ENCODE measurements around the gene NELFCD. TPM values are rescaled to one million over a fixed set of nuclear protein-coding genes. Genes with fewer than 3 reads are reported as not detected.
A peak's percentile ranks its signal among the peaks of the same experiment; 100 is the strongest.

Gene NELFCD
- total RNA-seq, 4 donors from 2014 or later, result 43.7 to 68.1 (median 55.1) TPM

DNA sequence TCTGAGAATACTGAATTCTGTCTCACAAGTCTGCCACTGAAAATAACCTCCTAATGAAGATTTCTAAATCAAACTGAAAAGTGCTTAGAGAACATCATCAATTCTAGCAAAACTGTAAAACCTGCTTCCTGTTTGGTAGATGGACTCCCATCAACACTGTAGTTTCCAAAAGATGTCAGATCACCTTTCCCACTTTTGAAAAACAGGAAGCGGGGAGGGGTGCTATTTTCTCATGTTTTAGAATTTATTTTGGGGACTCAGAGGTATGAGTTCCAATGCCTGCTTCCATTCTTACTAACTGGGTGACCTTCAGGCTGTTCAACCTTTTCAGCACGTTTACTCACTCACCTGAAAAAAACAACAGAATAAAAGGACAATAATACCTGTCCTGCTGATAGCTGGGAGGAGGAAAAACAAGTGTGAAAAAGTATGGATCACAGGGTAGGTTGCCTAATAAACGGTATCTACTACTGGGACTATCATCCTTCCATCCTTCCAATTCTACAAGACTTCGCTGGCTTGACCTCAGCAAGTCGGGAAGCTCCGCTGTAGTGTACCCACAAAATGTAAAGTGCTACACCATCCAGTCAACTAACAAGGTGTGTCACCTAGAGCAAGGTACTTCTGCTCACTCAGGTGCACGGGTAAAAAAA is 50.0 kb downstream of the NELFCD start:
- TF ChIP-seq POLR2AphosphoS5 (IDR thresholded peaks at IDR 0.05) (no peak), POLR2A (IDR thresholded peaks at IDR 0.05) (no peak), EP300 (IDR thresholded peaks at IDR 0.05; ENCODE audit: low read depth) (no peak)
- TF ChIP-seq, protein P1, sequence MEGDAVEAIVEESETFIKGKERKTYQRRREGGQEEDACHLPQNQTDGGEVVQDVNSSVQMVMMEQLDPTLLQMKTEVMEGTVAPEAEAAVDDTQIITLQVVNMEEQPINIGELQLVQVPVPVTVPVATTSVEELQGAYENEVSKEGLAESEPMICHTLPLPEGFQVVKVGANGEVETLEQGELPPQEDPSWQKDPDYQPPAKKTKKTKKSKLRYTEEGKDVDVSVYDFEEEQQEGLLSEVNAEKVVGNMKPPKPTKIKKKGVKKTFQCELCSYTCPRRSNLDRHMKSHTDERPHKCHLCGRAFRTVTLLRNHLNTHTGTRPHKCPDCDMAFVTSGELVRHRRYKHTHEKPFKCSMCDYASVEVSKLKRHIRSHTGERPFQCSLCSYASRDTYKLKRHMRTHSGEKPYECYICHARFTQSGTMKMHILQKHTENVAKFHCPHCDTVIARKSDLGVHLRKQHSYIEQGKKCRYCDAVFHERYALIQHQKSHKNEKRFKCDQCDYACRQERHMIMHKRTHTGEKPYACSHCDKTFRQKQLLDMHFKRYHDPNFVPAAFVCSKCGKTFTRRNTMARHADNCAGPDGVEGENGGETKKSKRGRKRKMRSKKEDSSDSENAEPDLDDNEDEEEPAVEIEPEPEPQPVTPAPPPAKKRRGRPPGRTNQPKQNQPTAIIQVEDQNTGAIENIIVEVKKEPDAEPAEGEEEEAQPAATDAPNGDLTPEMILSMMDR (IDR thresholded peaks at IDR 0.05), result no peak
- peak overlapping the region; percentile 68 to 90 (median 69) for H3K4me3 ChIP-seq
- no peaks in the 10 kb centered on the region for H3K9me3 ChIP-seq
- DNase-seq, result no peak
- 47 to 57% methylated on average over 6 to 7 of the region's 7 CpGs for WGBS, 2 donors (ENCODE audit: low coverage in 1 of 2)
- peak overlapping the region; percentile 90 to 98 (median 96) for H3K27ac ChIP-seq
- in situ Hi-C loops (cut with MboI; ENCODE audit: low pct_ligation_motif_present in 1 of 4, low pct_unique_long_range_greater_than_20kb in 1 of 4, low sequenced_read_pairs in 3 of 4), result loop anchor here in 1 of 4 donors (25.0 kb wide), 1 partner anchor 369 kb away; the partner anchor contains the start of gene STX16
- H3K36me3 ChIP-seq, result peaks cover 0 to 28% (median 10%) of the 10 kb centered on the region in 4 donors
- peaks cover 26 to 57% (median 44%) of the 10 kb centered on the region in 4 donors for H3K4me1 ChIP-seq
- intact Hi-C loops (cut with DNase I; ENCODE audit: low total_unique reads), result loop anchor here (5.0 kb wide), 1 partner anchor 139 kb away; no protein-coding TSS in a partner anchor
- no peaks in the 10 kb centered on the region for H3K27me3 ChIP-seq

- Histone ChIP-seq H3K27me3 (no peaks in the 10 kb centered on the region), H3K27ac (peak overlapping the region; percentile 90 to 98 (median 96)), H3K4me3 (peak overlapping the region; percentile 68 to 90 (median 69)), H3K9me3 (no peaks in the 10 kb centered on the region), H3K4me1 (peaks cover 26 to 57% (median 44%) of the 10 kb centered on the region in 4 donors), H3K36me3 (peaks cover 0 to 33% (median 10%) of the 10 kb centered on the region in 4 donors)
- intact Hi-C loops (cut with DNase I; ENCODE audit: low total_unique reads), result loop anchor here (5.0 kb wide), 1 partner anchor 139 kb away; no protein-coding TSS in a partner anchor
- TF ChIP-seq POLR2A (IDR thresholded peaks at IDR 0.05) (no peak), POLR2AphosphoS5 (IDR thresholded peaks at IDR 0.05) (no peak), EP300 (IDR thresholded peaks at IDR 0.05; ENCODE audit: low read depth) (no peak)
- TF ChIP-seq, protein P1 (IDR thresholded peaks at IDR 0.05), result no peak
- DNase-seq, result no peak
- 8 to 41% methylated on average over 4 to 13 of the region's 13 CpGs for WGBS, 2 donors (ENCODE audit: low coverage in 1 of 2)
- in situ Hi-C loops (cut with MboI; ENCODE audit: low pct_ligation_motif_present in 1 of 4, low pct_unique_long_range_greater_than_20kb in 1 of 4, low sequenced_read_pairs in 3 of 4), result loop anchor here in 1 of 4 donors (25.0 kb wide), 1 partner anchor 369 kb away; the partner anchor contains the start of gene STX16
These were observed 50.5 kb downstream of the NELFCD start for GRCh38 chr20:59031564-59032022.

GRCh38 chr20:59032023-59032712 is 51.1 kb downstream of the NELFCD start, which contains the start of gene ATP5F1E:
Gene ATP5F1E (minus strand): TSS chr20:59032335. CDS start chr20:59032251, 84 bp downstream.
- WGBS, 2 donors (ENCODE audit: low coverage in 1 of 2), result 1% methylated on average over 36 of the region's 86 CpGs; no CpG with 5 or more reads in 1 of the 2 donors
- H3K36me3 ChIP-seq, result peaks cover 0 to 37% (median 13%) of the 10 kb centered on the region in 4 donors
- peak within 1 kb of the TSS; percentile 90 to 98 (median 96) for H3K27ac ChIP-seq
- no peaks in the 10 kb centered on the region for H3K27me3 ChIP-seq
- DNase-seq, result peak; percentile 97
- intact Hi-C loops (cut with DNase I; ENCODE audit: low total_unique reads), result loop anchor here (5.0 kb wide), 1 partner anchor 140 kb away; no protein-coding TSS in a partner anchor
- H3K4me1 ChIP-seq, result peaks cover 26 to 57% (median 44%) of the 10 kb centered on the region in 4 donors
- in situ Hi-C loops (cut with MboI; ENCODE audit: low pct_ligation_motif_present in 1 of 4, low pct_unique_long_range_greater_than_20kb in 1 of 4, low sequenced_read_pairs in 3 of 4), result loop anchor here in 1 of 4 donors (25.0 kb wide), 1 partner anchor 370 kb away; the partner anchor contains the start of gene STX16
- H3K4me3 ChIP-seq, result peak within 1 kb of the TSS; percentile 68 to 90 (median 69)
- H3K9me3 ChIP-seq, result no peaks in the 10 kb centered on the region
- TF ChIP-seq POLR2A (IDR thresholded peaks at IDR 0.05), result peak; percentile 92
- TF ChIP-seq POLR2AphosphoS5 (IDR thresholded peaks at IDR 0.05), result peak; percentile 90 to 97 (median 96)
- TF ChIP-seq, protein P1 (IDR thresholded peaks at IDR 0.05), result no peak

Data from transverse colon (tissue), 4 donors.